Keratinocyte (primary cell): ENCODE data around the gene COX6B1. TPM values are rescaled to one million over a fixed set of nuclear protein-coding genes. Genes with fewer than 3 reads are reported as not detected.

Experiments used
- DNase-seq: peaks from one replicate; pipeline ENCODE4 v3.0.0-alpha.2; 2011; ENCODE audit warnings: low read depth, missing footprints, low spot score
- FAIRE-seq: peaks from 2 replicates; lab custom pipeline; 2011; peaks lifted over from hg19 to GRCh38; lab: Jason Lieb, UNC
- H2AFZ ChIP-seq: 2 replicates; pipeline ENCODE4 v1.6.0; 2012; ENCODE audit warnings: low read length, control low read depth, inconsistent platforms; ENCODE audit not compliant: control insufficient read depth
- H3K27ac ChIP-seq: 2 replicates; pipeline ENCODE4 v1.5.1; 2011; ENCODE audit warnings: low read length; ENCODE audit not compliant: control insufficient read depth, insufficient read depth
- H3K27me3 ChIP-seq: 3 replicates; pipeline ENCODE4 v1.6.0; 2011; ENCODE audit warnings: low read length; ENCODE audit not compliant: control insufficient read depth, insufficient read depth; ENCODE audit errors: extremely low read depth
- H3K36me3 ChIP-seq, 2 experiments: 2 replicates in 1 of 2; 3 replicates in 1 of 2; pipeline ENCODE4 v1.5.1; 2011; ENCODE audit warnings: low read length in 2 of 2, mild to moderate bottlenecking in 1 of 2; ENCODE audit not compliant: control insufficient read depth in 2 of 2, insufficient read depth in 2 of 2; ENCODE audit errors: extremely low read depth in 1 of 2
- H3K4me1 ChIP-seq: 3 replicates; pipeline ENCODE4 v1.5.1; 2011; ENCODE audit warnings: low read length; ENCODE audit not compliant: control insufficient read depth, insufficient read depth; ENCODE audit errors: extremely low read depth
- H3K4me2 ChIP-seq: 3 replicates; pipeline ENCODE4 v1.6.0; 2011; ENCODE audit warnings: low read depth, low read length; ENCODE audit not compliant: control insufficient read depth, insufficient read depth; ENCODE audit errors: extremely low read depth
- H3K4me3 ChIP-seq, 3 experiments: fragments of 200-600 bp in 1 of 3; sonication (generic) in 1 of 3; 2 replicates in 2 of 3; 3 replicates in 1 of 3; pipeline ENCODE4 v1.5.1; 2011 to 2016; ENCODE audit warnings: low read length in 3 of 3, mild to moderate bottlenecking in 3 of 3, control low read depth in 2 of 3, inconsistent platforms in 1 of 3, low read depth in 1 of 3, mixed read lengths in 1 of 3, mixed run types in 1 of 3, moderate library complexity in 1 of 3; ENCODE audit not compliant: control insufficient read depth in 2 of 3, insufficient read depth in 2 of 3; ENCODE audit errors: extremely low read depth in 1 of 3
- H3K79me2 ChIP-seq: 2 replicates; pipeline ENCODE4 v1.6.0; 2012; ENCODE audit warnings: low read length; ENCODE audit not compliant: control insufficient read depth, insufficient read depth
- H3K9ac ChIP-seq: 3 replicates; pipeline ENCODE4 v1.6.0; 2011; ENCODE audit warnings: low read length; ENCODE audit not compliant: control insufficient read depth, insufficient read depth; ENCODE audit errors: extremely low read depth
- H3K9me1 ChIP-seq: 3 replicates; pipeline ENCODE4 v1.6.0; 2011; ENCODE audit warnings: low read length; ENCODE audit not compliant: control insufficient read depth, insufficient read depth; ENCODE audit errors: extremely low read depth
- H3K9me3 ChIP-seq: 2 replicates; pipeline ENCODE4 v1.5.1; 2012; ENCODE audit warnings: low read depth, low read length; ENCODE audit not compliant: control insufficient read depth
- H4K20me1 ChIP-seq: 3 replicates; pipeline ENCODE4 v1.6.0; 2011; ENCODE audit warnings: low read length; ENCODE audit not compliant: control insufficient read depth, insufficient read depth; ENCODE audit errors: extremely low read depth
- CTCF ChIP-seq, 3 experiments: IDR thresholded peaks in 1 of 3; conservative IDR thresholded peaks in 1 of 3; optimal IDR thresholded peaks in 1 of 3; 2 replicates in 2 of 3; 3 replicates in 1 of 3; pipeline versions ENCODE3 to v1.5.1; 2011; ENCODE audit warnings: low read length in 3 of 3, mild to moderate bottlenecking in 3 of 3, moderate library complexity in 2 of 3, control low read depth in 1 of 3, inconsistent platforms in 1 of 3; ENCODE audit not compliant: insufficient read depth in 2 of 3; ENCODE audit errors: extremely low read depth in 1 of 3
- EZH2 ChIP-seq: IDR thresholded peaks from one replicate; pipeline ENCODE4 v1.6.1; 2012; ENCODE audit warnings: inconsistent platforms, mild to moderate bottlenecking, low read length, moderate library complexity
- dilution Hi-C: fragments of 300-500 bp; cut with MboI; formaldehyde crosslinking; loops from one replicate; pipeline ENCODE4 v1.7.0; 2020; ENCODE audit warnings: low sequenced_read_pairs; ENCODE audit not compliant: extremely low pct_ligation_motif_present
- polyA plus RNA-seq, 5 experiments: library from polyadenylated mRNA; depleted of rRNA in 3 of 5; stranded (reverse) in 3 of 5; stranded (forward) in 1 of 5; unstranded in 1 of 5; fragments of >200 nt; gene quantifications; 1 replicate in 1 of 5; 2 replicates in 3 of 5; 3 replicates in 1 of 5; pipeline versions ENCODE4 v1.2.1 to v1.2.3, GENCODE V29; 2011 to 2012; ENCODE audit warnings: missing spikeins in 2 of 5, low read depth in 1 of 5, low replicate concordance in 1 of 5

The COX6B1 gene
- polyA plus RNA-seq, 1 donor (not counting 4 experiments of a cell fraction or from before 2014, with no cell fraction given) = 509 TPM

- Histone ChIP-seq H3K4me3 (no peak overlapping the region), H3K4me1 (no peaks in the 10 kb centered on the region), H3K9me3 (no peaks in the 10 kb centered on the region), H3K4me2 (no peak overlapping the region), H4K20me1 (no peaks in the 10 kb centered on the region), H3K79me2 (no peaks in the 10 kb centered on the region), H3K27me3 (peaks cover 6% of the 10 kb centered on the region), H3K9me1 (no peaks in the 10 kb centered on the region), H3K27ac (no peak overlapping the region), H2AFZ (no peak overlapping the region), H3K36me3 (peaks cover 1 to 5% of the 10 kb centered on the region in 2 experiments), H3K9ac (no peak overlapping the region)
- TF ChIP-seq EZH2 (no peak), CTCF (optimal IDR thresholded peaks at IDR 0.05 in 1 of 3, IDR thresholded peaks at IDR 0.05 in 1 of 3, conservative IDR thresholded peaks at IDR 0.05 in 1 of 3; ENCODE audit: extremely low read depth in 1 of 3, insufficient read depth in 2 of 3, low read length in 3 of 3) (no peak)
- dilution Hi-C loops = no loop called here
- FAIRE-seq (no peak), DNase-seq (no peak)
These were observed 17.5 kb downstream of the COX6B1 start for GRCh38 chr19:35665604-35666003.

- Histone ChIP-seq H4K20me1 (no peaks in the 10 kb centered on the region), H3K9me3 (no peaks in the 10 kb centered on the region), H3K27ac (no peak within 1 kb of the TSS), H3K4me2 (no peak within 1 kb of the TSS), H3K36me3 (peaks cover 1 to 5% of the 10 kb centered on the region in 2 experiments), H3K4me1 (no peaks in the 10 kb centered on the region), H3K4me3 (no peak within 1 kb of the TSS), H3K9ac (no peak within 1 kb of the TSS), H3K9me1 (no peaks in the 10 kb centered on the region), H3K79me2 (no peaks in the 10 kb centered on the region), H3K27me3 (peaks cover 6% of the 10 kb centered on the region), H2AFZ (no peak within 1 kb of the TSS)
- FAIRE-seq (no peak), DNase-seq (no peak)
- dilution Hi-C loops = no loop called here
- TF ChIP-seq CTCF (optimal IDR thresholded peaks at IDR 0.05 in 1 of 3, IDR thresholded peaks at IDR 0.05 in 1 of 3, conservative IDR thresholded peaks at IDR 0.05 in 1 of 3; ENCODE audit: extremely low read depth in 1 of 3, insufficient read depth in 2 of 3, low read length in 3 of 3) (no peak), EZH2 (no peak)
These were observed 18.3 kb downstream of the COX6B1 start, which contains the start of gene UPK1A for GRCh38 chr19:35666251-35666913. UPK1A (plus strand) TSS chr19:35666517; CDS start chr19:35666813, 296 bp downstream.
